A673 (cell line): ENCODE results near the gene SDS. TPM values are rescaled to one million over a fixed set of nuclear protein-coding genes. Genes with fewer than 3 reads are reported as not detected.

Experiments used
- BruUV-seq: library from RNA; stranded (reverse); fragments of 400-500 nt; replicated peaks from 2 replicates; lab custom pipeline; 2021; lab: Mats Ljungman, UMichigan
- CTCF ChIA-PET: fragments of 300-600 bp; sonication (Branson Sonifier 250); formaldehyde crosslinking; loops from one replicate; lab custom pipeline; 2022; ENCODE audit warnings: antibody characterized with exemption; lab: Charles Lee
- POLR2A ChIA-PET: fragments of 300-600 bp; sonication (Branson Sonifier 250); formaldehyde crosslinking; loops from one replicate; lab custom pipeline; 2022; ENCODE audit warnings: antibody characterized with exemption; ENCODE audit not compliant: low non-redundant PET; lab: Charles Lee
- DNase-seq: peaks from one replicate; pipeline ENCODE4 v3.0.0-alpha.2; 2015; ENCODE audit warnings: low spot score
- H3K27ac ChIP-seq: fragments of 200-600 bp; sonication (generic); 2 replicates; pipeline ENCODE4 v1.5.1; 2016; ENCODE audit warnings: mixed run types, low read depth, mild to moderate bottlenecking, mixed read lengths, antibody characterized with exemption, low read length; ENCODE audit not compliant: poor library complexity, severe bottlenecking
- H3K27me3 ChIP-seq: fragments of 200-600 bp; sonication (generic); replicated peaks from 2 replicates; pipeline ENCODE4 v1.6.1; 2017; ENCODE audit warnings: mixed run types, low read depth, mild to moderate bottlenecking, mixed read lengths, antibody characterized with exemption, low read length; ENCODE audit not compliant: insufficient read depth, poor library complexity
- H3K36me3 ChIP-seq: fragments of 200-600 bp; sonication (generic); 2 replicates; pipeline ENCODE4 v1.6.1; 2016; ENCODE audit warnings: mixed run types, mild to moderate bottlenecking, mixed read lengths, antibody characterized with exemption, low read length; ENCODE audit not compliant: insufficient read depth, poor library complexity, severe bottlenecking
- H3K4me1 ChIP-seq: fragments of 200-600 bp; sonication (generic); 2 replicates; pipeline ENCODE4 v1.6.1; 2017; ENCODE audit warnings: mixed run types, mild to moderate bottlenecking, mixed read lengths, antibody characterized with exemption, low read length; ENCODE audit not compliant: insufficient read depth, poor library complexity, severe bottlenecking
- H3K4me3 ChIP-seq: fragments of 200-600 bp; sonication (generic); 2 replicates; pipeline ENCODE4 v1.5.1; 2016; ENCODE audit warnings: low read depth, mixed run types, mild to moderate bottlenecking, mixed read lengths, low read length; ENCODE audit not compliant: poor library complexity, severe bottlenecking
- H3K9me3 ChIP-seq: fragments of 200-600 bp; sonication (generic); 2 replicates; pipeline ENCODE4 v1.6.1; 2016; ENCODE audit warnings: mixed run types, low read depth, mild to moderate bottlenecking, mixed read lengths, antibody characterized with exemption, low read length; ENCODE audit not compliant: poor library complexity, severe bottlenecking
- CTCF ChIP-seq: fragments of 300-800, 200-600 bp; sonication (generic); conservative IDR thresholded peaks from 2 replicates; pipeline ENCODE4 v1.5.1; 2017; ENCODE audit warnings: low read depth, mild to moderate bottlenecking, antibody characterized with exemption, low read length, moderate library complexity, mixed read lengths
- EZH2 ChIP-seq: fragments of 200-600 bp; sonication (generic); IDR thresholded peaks from 2 replicates; pipeline ENCODE4 v1.6.1; 2017; ENCODE audit warnings: borderline replicate concordance, low read depth, mild to moderate bottlenecking, mixed read lengths, antibody characterized with exemption, low read length; ENCODE audit not compliant: poor library complexity, severe bottlenecking
- intact Hi-C: fragments of 100-400 bp; cut with micrococcal nuclease; formaldehyde crosslinking; loops from one replicate; pipeline ENCODE4 v1.10.0; 2022; ENCODE audit not compliant: unreplicated experiment
- total RNA-seq: library from RNA; stranded (reverse); gene quantifications from 2 replicates; pipeline ENCODE4 v1.2.3, GENCODE V29; 2021

SDS gene
- total RNA-seq, 1 experiment from 2014 or later = not detected

- Histone ChIP-seq H3K27ac (no peak overlapping the region), H3K9me3 (no peaks in the 10 kb centered on the region), H3K36me3 (no peaks in the 10 kb centered on the region), H3K27me3 (no peaks in the 10 kb centered on the region), H3K4me1 (no peaks in the 10 kb centered on the region), H3K4me3 (no peak overlapping the region)
- no TSS peak for BruUV-seq
- intact Hi-C loops = no loop called here
- TF ChIP-seq EZH2 (no peak), CTCF (no peak)
- CTCF ChIA-PET = no interaction called here
- DNase-seq = no peak
- POLR2A ChIA-PET = no interaction called here
Observed at GRCh38 chr12:113401066-113402000, 2.4 kb downstream of the SDS start.

DNA sequence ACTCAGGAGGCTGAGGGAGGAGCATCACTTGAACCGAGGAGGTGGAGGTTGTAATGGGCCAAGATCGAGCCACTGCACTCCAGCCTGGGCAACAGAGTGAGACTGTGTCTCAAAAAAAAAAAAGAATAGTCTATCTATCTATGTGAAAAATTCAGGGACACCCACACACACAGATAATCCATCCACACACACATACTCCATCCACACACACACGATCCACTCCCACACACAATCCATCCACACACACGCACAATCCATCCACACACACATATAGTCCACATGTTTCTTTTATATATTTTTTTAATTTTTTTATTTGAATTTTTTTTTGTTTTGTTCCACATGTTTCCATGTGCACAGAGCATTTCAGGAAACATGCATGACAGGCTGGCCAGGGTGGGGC lies 3.3 kb downstream of the SDS start:
- H3K9me3 ChIP-seq = no peaks in the 10 kb centered on the region
- DNase-seq = no peak
- intact Hi-C loops = no loop called here
- TF ChIP-seq CTCF (no peak), EZH2 (no peak)
- BruUV-seq = no TSS peak
- no peaks in the 10 kb centered on the region for H3K4me1 ChIP-seq
- no peak overlapping the region for H3K27ac ChIP-seq
- H3K36me3 ChIP-seq = no peaks in the 10 kb centered on the region
- ChIA-PET POLR2A (no interaction called here), CTCF (no interaction called here)
- H3K4me3 ChIP-seq = no peak overlapping the region
- no peaks in the 10 kb centered on the region for H3K27me3 ChIP-seq

DNA sequence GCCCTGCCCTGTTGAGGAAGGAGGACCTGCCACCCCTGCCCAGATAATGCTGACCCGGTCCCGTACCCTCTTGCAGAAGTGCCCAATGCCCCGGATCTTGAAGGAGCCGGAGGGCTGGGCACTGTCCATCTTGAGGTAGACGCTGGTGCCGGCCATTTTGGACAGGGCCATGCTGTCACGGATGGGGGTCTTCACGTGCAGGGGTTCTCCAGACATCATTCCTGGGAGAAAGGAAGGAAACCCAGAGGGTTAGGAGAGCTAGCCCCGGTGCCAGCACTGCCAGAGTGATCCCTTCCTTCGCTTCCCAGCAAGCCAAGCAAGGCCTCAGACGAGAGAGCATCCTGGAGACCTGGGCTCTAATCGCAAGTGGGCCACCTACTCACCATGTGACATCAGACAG lies 4.2 kb downstream of the SDS start:
- Histone ChIP-seq H3K4me1 (no peaks in the 10 kb centered on the region), H3K9me3 (no peaks in the 10 kb centered on the region), H3K27me3 (no peaks in the 10 kb centered on the region), H3K27ac (no peak overlapping the region), H3K36me3 (no peaks in the 10 kb centered on the region), H3K4me3 (no peak overlapping the region)
- BruUV-seq = no TSS peak
- TF ChIP-seq CTCF (no peak), EZH2 (no peak)
- intact Hi-C loops = no loop called here
- no peak for DNase-seq
- CTCF ChIA-PET = no interaction called here
- POLR2A ChIA-PET = no interaction called here
